CD4-positive, alpha-beta memory T cell (primary cell): ENCODE results near the gene NATD1. TPM values are rescaled to one million over a fixed set of nuclear protein-coding genes. Genes with fewer than 3 reads are reported as not detected.

ENCODE experiments used
- CTCF ChIA-PET: fragments of 350-600 bp; sonication (Branson Sonifier 250); formaldehyde crosslinking; loops from one replicate; lab custom pipeline; 2021; ENCODE audit warnings: inconsistent platforms; ENCODE audit not compliant: partially characterized antibody; lab: Charles Lee
- POLR2A ChIA-PET: fragments of 350-600 bp; sonication (Branson Sonifier 250); formaldehyde crosslinking; loops from one replicate; lab custom pipeline; 2021; ENCODE audit not compliant: partially characterized antibody; lab: Charles Lee
- DNase-seq, 5 donors: peaks; one replicate each; pipeline versions ENCODE4 v3.0.0 to v3.0.0-alpha.2; 2020 to 2022; ENCODE audit warnings: mixed read lengths in 1 of 5
- H3K27ac ChIP-seq: one replicate; pipeline ENCODE4 v1.7.0; 2013; ENCODE audit warnings: low read depth, low read length
- H3K27me3 ChIP-seq: 2 replicates; pipeline ENCODE4 v1.7.0; 2013; ENCODE audit warnings: mild to moderate bottlenecking, low read length, moderate library complexity; ENCODE audit not compliant: insufficient read depth
- H3K36me3 ChIP-seq: 2 replicates; pipeline ENCODE4 v1.7.0; 2013; ENCODE audit warnings: mild to moderate bottlenecking, low read length, moderate library complexity; ENCODE audit not compliant: insufficient read depth
- H3K4me1 ChIP-seq: 2 replicates; pipeline ENCODE4 v1.7.0; 2013; ENCODE audit warnings: mild to moderate bottlenecking, low read length, moderate library complexity; ENCODE audit not compliant: insufficient read depth
- H3K4me3 ChIP-seq, 2 donors: one replicate each; pipeline ENCODE4 v1.7.0; 2013; ENCODE audit warnings: low read length in 2 of 2, mild to moderate bottlenecking in 1 of 2
- H3K9me3 ChIP-seq, 2 donors: one replicate each; pipeline ENCODE4 v1.7.0; 2013; ENCODE audit warnings: low read length in 2 of 2, control low read depth in 1 of 2; ENCODE audit not compliant: control insufficient read depth in 1 of 2
- H3K27ac Mint-ChIP-seq, 7 donors: one replicate each; pipeline ENCODE4 v1.8.0; 2020 to 2021; ENCODE audit warnings: mixed read lengths in 7 of 7, mild to moderate bottlenecking in 6 of 7, inconsistent platforms in 3 of 7, moderate library complexity in 3 of 7
- H3K27me3 Mint-ChIP-seq, 2 donors: one replicate each; pipeline ENCODE4 v1.8.0; 2020 to 2021; ENCODE audit warnings: mixed read lengths in 2 of 2
- H3K36me3 Mint-ChIP-seq, 2 donors: one replicate each; pipeline ENCODE4 v1.8.0; 2020 to 2021; ENCODE audit warnings: mixed read lengths in 2 of 2, inconsistent platforms in 1 of 2, mild to moderate bottlenecking in 1 of 2
- H3K4me1 Mint-ChIP-seq, 4 donors: one replicate each; pipeline ENCODE4 v1.8.0; 2020 to 2021; ENCODE audit warnings: mixed read lengths in 4 of 4, mild to moderate bottlenecking in 1 of 4
- H3K4me3 Mint-ChIP-seq, 8 donors: one replicate each; pipeline ENCODE4 v1.8.0; 2020 to 2021; ENCODE audit warnings: mixed read lengths in 8 of 8, mild to moderate bottlenecking in 7 of 8, moderate library complexity in 6 of 8, inconsistent platforms in 3 of 8
- H3K9me3 Mint-ChIP-seq, 8 donors: one replicate each; pipeline ENCODE4 v1.8.0; 2020 to 2021; ENCODE audit warnings: mixed read lengths in 8 of 8, mild to moderate bottlenecking in 5 of 8, inconsistent platforms in 3 of 8, moderate library complexity in 1 of 8
- intact Hi-C: fragments of 100-400 bp; cut with micrococcal nuclease; formaldehyde crosslinking; loops from one replicate; pipeline ENCODE4 v1.15.1; 2023
- polyA plus RNA-seq, 2 donors: library from polyadenylated mRNA; unstranded; fragments of 300-500 nt; fragmentation: Illumina TruSeq; gene quantifications; one replicate each; pipeline ENCODE4 v1.2.3, GENCODE V29; 2021
- total RNA-seq, 2 experiments: library from RNA; stranded (reverse); gene quantifications; one replicate each; pipeline ENCODE4 v1.2.3, GENCODE V29; 2021

NATD1 gene
- total and polyA plus RNA-seq, 4 experiments from 2014 or later = 0.32 to 13.5 (median 7.7) TPM

DNA sequence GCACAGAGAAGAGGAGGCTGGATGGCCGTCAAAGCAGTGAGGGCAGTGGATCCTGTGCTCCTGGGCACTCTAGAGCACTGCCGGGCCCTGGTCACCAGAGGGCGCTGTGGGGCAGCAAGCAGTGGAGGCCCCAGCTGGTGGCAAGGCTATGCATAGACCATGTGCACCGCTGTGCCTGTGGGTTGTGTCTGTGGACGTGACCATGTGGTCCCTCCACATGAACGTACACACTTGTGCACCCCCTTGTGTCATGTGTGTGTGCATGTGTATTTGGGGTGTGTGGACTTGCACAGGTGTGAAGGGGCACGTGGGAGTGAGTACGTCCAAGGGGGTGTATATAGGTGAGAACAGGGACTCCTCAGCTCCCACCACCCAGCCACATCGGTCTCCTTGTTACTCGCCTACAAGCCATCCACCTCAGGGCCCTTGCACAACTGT lies 26.9 kb upstream of the NATD1 start:
- Histone ChIP-seq H3K9me3 (no peaks in the 10 kb centered on the region), H3K36me3 (no peaks in the 10 kb centered on the region), H3K4me1 (peaks cover 57% of the 10 kb centered on the region), H3K27me3 (no peaks in the 10 kb centered on the region), H3K4me3 (no peak overlapping the region), H3K27ac (peak overlapping the region; percentile 24)
- peak overlapping the region; percentile 66 to 90 (median 88) for H3K27ac Mint-ChIP-seq
- H3K27me3 Mint-ChIP-seq = no peaks in the 10 kb centered on the region
- ChIA-PET POLR2A (interaction anchor here (0.5 to 1.8 kb wide), 4 partner anchors 7 to 233 kb away, joined by 3 to 15 read pairs (median 6); partner anchors contain the start of gene NATD1), CTCF (interaction anchor here (1.2 to 8.2 kb wide), 13 partner anchors 7 to 245 kb away, joined by 3 to 87 read pairs (median 13); partner anchors contain the start of genes NATD1 and TMEM11)
- peaks cover 36 to 69% (median 49%) of the 10 kb centered on the region in 4 donors for H3K4me1 Mint-ChIP-seq
- intact Hi-C loops = loop anchor here (1.0 to 5.0 kb wide), 5 partner anchors 8 to 272 kb away; partner anchors contain the start of gene DHRS7B
- peaks cover 0 to 3% of the 10 kb centered on the region in 2 donors for H3K36me3 Mint-ChIP-seq
- H3K4me3 Mint-ChIP-seq = peak overlapping the region in 4 of 8 donors; percentile 21 to 78 (median 37)
- H3K9me3 Mint-ChIP-seq = no peaks in the 10 kb centered on the region
- DNase-seq = peak; percentile 80 to 86 (median 82)

GRCh38 chr17:21279582-21279981 lies 26.4 kb upstream of the NATD1 start:
- Histone ChIP-seq H3K4me3 (no peak overlapping the region), H3K27me3 (no peaks in the 10 kb centered on the region), H3K4me1 (peaks cover 61% of the 10 kb centered on the region), H3K9me3 (no peaks in the 10 kb centered on the region), H3K36me3 (no peaks in the 10 kb centered on the region), H3K27ac (peak overlapping the region; percentile 59)
- DNase-seq = no peak
- ChIA-PET CTCF (interaction anchor here (1.2 to 8.2 kb wide), 15 partner anchors 7 to 245 kb away, joined by 3 to 87 read pairs (median 13); partner anchors contain the start of genes NATD1 and TMEM11), POLR2A (interaction anchor here (0.5 to 1.8 kb wide), 6 partner anchors 8 to 234 kb away, joined by 3 to 15 read pairs (median 6); partner anchors contain the start of genes DHRS7B and NATD1)
- H3K4me3 Mint-ChIP-seq = peak overlapping the region in 3 of 8 donors; percentile 23 to 78 (median 51)
- H3K27ac Mint-ChIP-seq = peak overlapping the region; percentile 66 to 90 (median 88)
- H3K36me3 Mint-ChIP-seq = peaks cover 0 to 2% of the 10 kb centered on the region in 2 donors
- no peaks in the 10 kb centered on the region for H3K9me3 Mint-ChIP-seq
- no peaks in the 10 kb centered on the region for H3K27me3 Mint-ChIP-seq
- H3K4me1 Mint-ChIP-seq = peaks cover 36 to 68% (median 51%) of the 10 kb centered on the region in 4 donors
- intact Hi-C loops = no loop called here

- Histone ChIP-seq H3K27ac (peak overlapping the region; percentile 59), H3K4me3 (no peak overlapping the region), H3K9me3 (no peaks in the 10 kb centered on the region), H3K36me3 (no peaks in the 10 kb centered on the region), H3K27me3 (no peaks in the 10 kb centered on the region), H3K4me1 (peaks cover 61% of the 10 kb centered on the region)
- ChIA-PET CTCF (interaction anchor here (1.2 to 8.2 kb wide), 15 partner anchors 8 to 245 kb away, joined by 3 to 87 read pairs (median 13); partner anchors contain the start of genes NATD1 and TMEM11), POLR2A (interaction anchor here (0.7 to 1.8 kb wide), 8 partner anchors 8 to 236 kb away, joined by 3 to 15 read pairs (median 4); partner anchors contain the start of genes DHRS7B, NATD1 and USP22)
- Mint-ChIP-seq H3K36me3 (no peaks in the 10 kb centered on the region), H3K4me3 (peak overlapping the region in 1 of 8 donors; percentile 77), H3K27me3 (no peaks in the 10 kb centered on the region), H3K9me3 (no peaks in the 10 kb centered on the region), H3K27ac (peak overlapping the region in 5 of 7 donors; percentile 80 to 98 (median 92)), H3K4me1 (peaks cover 36 to 65% (median 50%) of the 10 kb centered on the region in 4 donors)
- no peak for DNase-seq
- intact Hi-C loops = no loop called here
Observed at GRCh38 chr17:21279198-21279535, 26.0 kb upstream of the NATD1 start.

- H3K4me1 ChIP-seq = peaks cover 56% of the 10 kb centered on the region
- no peaks in the 10 kb centered on the region for H3K27me3 Mint-ChIP-seq
- H3K27me3 ChIP-seq = no peaks in the 10 kb centered on the region
- no peaks in the 10 kb centered on the region for H3K9me3 ChIP-seq
- intact Hi-C loops = no loop called here
- peak; percentile 69 to 83 (median 74) for DNase-seq
- H3K36me3 Mint-ChIP-seq = no peaks in the 10 kb centered on the region
- no peaks in the 10 kb centered on the region for H3K9me3 Mint-ChIP-seq
- H3K4me3 ChIP-seq = no peak overlapping the region
- peak overlapping the region; percentile 59 for H3K27ac ChIP-seq
- no peaks in the 10 kb centered on the region for H3K36me3 ChIP-seq
- CTCF ChIA-PET = interaction anchor here (1.0 to 8.2 kb wide), 15 partner anchors 8 to 235 kb away, joined by 3 to 87 read pairs (median 13); partner anchors contain the start of genes NATD1 and TMEM11
- peak overlapping the region; percentile 33 to 85 (median 64) for H3K4me3 Mint-ChIP-seq
- peaks cover 36 to 65% (median 50%) of the 10 kb centered on the region in 4 donors for H3K4me1 Mint-ChIP-seq
- POLR2A ChIA-PET = interaction anchor here (0.7 to 3.5 kb wide), 10 partner anchors 8 to 236 kb away, joined by 3 to 59 read pairs (median 4); partner anchors contain the start of genes DHRS7B, NATD1 and USP22
- H3K27ac Mint-ChIP-seq = peak overlapping the region; percentile 80 to 98 (median 92)
Observed at GRCh38 chr17:21278450-21279197, 25.4 kb upstream of the NATD1 start.

GRCh38 chr17:21277332-21277731 lies 24.1 kb upstream of the NATD1 start:
- Mint-ChIP-seq H3K4me1 (peaks cover 32 to 56% (median 43%) of the 10 kb centered on the region in 4 donors), H3K27me3 (no peaks in the 10 kb centered on the region), H3K4me3 (peak overlapping the region in 7 of 8 donors; percentile 29 to 99 (median 50)), H3K36me3 (no peaks in the 10 kb centered on the region), H3K27ac (peak overlapping the region in 6 of 7 donors; percentile 42 to 92 (median 84)), H3K9me3 (no peaks in the 10 kb centered on the region)
- H3K36me3 ChIP-seq = no peaks in the 10 kb centered on the region
- POLR2A ChIA-PET = interaction anchor here (0.8 to 5.0 kb wide), 7 partner anchors 8 to 155 kb away, joined by 3 to 59 read pairs (median 4); partner anchors contain the start of genes NATD1 and TMEM11
- intact Hi-C loops = no loop called here
- no peak for DNase-seq
- H3K4me1 ChIP-seq = peaks cover 49% of the 10 kb centered on the region
- no peaks in the 10 kb centered on the region for H3K9me3 ChIP-seq
- CTCF ChIA-PET = interaction anchor here (0.7 to 8.2 kb wide), 9 partner anchors 9 to 237 kb away, joined by 3 to 87 read pairs (median 5); no protein-coding TSS in a partner anchor
- H3K27ac ChIP-seq = no peak overlapping the region
- H3K4me3 ChIP-seq = no peak overlapping the region
- H3K27me3 ChIP-seq = no peaks in the 10 kb centered on the region

DNA sequence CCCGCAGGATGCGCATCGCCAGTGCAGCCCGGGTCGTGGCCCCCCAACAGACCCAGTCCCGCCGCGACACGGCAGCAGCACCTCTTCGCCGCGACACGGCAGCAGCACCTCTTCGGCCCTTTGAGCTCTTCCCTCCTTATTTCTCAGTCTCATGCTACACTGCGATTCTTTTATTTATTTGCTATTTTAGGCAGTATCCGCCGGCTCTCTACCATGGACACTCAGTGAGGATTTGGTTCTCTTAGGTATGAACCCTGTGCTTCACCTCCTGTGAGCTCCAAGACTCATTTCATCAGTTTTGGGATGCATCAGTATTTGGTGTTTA lies 23.0 kb upstream of the NATD1 start:
- no peaks in the 10 kb centered on the region for H3K27me3 ChIP-seq
- H3K9me3 ChIP-seq = no peaks in the 10 kb centered on the region
- intact Hi-C loops = no loop called here
- Mint-ChIP-seq H3K4me3 (peak overlapping the region; percentile 86 to 99 (median 90)), H3K36me3 (no peaks in the 10 kb centered on the region), H3K27ac (peak overlapping the region; percentile 78 to 95 (median 93)), H3K9me3 (no peaks in the 10 kb centered on the region), H3K4me1 (peaks cover 32 to 52% (median 39%) of the 10 kb centered on the region in 4 donors), H3K27me3 (no peaks in the 10 kb centered on the region)
- ChIA-PET POLR2A (interaction anchor here (0.7 to 5.0 kb wide), 12 partner anchors 8 to 276 kb away, joined by 3 to 59 read pairs (median 7); partner anchors contain the start of genes NATD1, TMEM11 and USP22), CTCF (interaction anchor here (0.8 to 8.2 kb wide), 9 partner anchors 8 to 238 kb away, joined by 3 to 87 read pairs (median 5); no protein-coding TSS in a partner anchor)
- H3K4me1 ChIP-seq = peaks cover 49% of the 10 kb centered on the region
- peak overlapping the region; percentile 77 for H3K27ac ChIP-seq
- no peaks in the 10 kb centered on the region for H3K36me3 ChIP-seq
- no peak for DNase-seq
- H3K4me3 ChIP-seq = peak overlapping the region in 1 of 2 donors; percentile 71
